GM06990 (cell line): ENCODE data around the gene KCNJ6.

ENCODE experiments used
- DNase-seq: peaks from one replicate; pipeline ENCODE4 v3.0.0-alpha.2; 2011; ENCODE audit not compliant: insufficient read length; ENCODE audit errors: extremely low read depth
- H3K27me3 ChIP-seq: replicated peaks from 2 replicates; pipeline ENCODE4 v1.6.0; 2011; ENCODE audit warnings: low read length; ENCODE audit not compliant: control insufficient read depth, insufficient read depth
- H3K36me3 ChIP-seq: 2 replicates; pipeline ENCODE4 v1.5.1; 2011; ENCODE audit warnings: low read length; ENCODE audit not compliant: control insufficient read depth, insufficient read depth
- H3K4me3 ChIP-seq: replicated peaks from 2 replicates; pipeline ENCODE4 v1.5.1; 2011; ENCODE audit warnings: low read depth, mild to moderate bottlenecking, control low read depth, low read length
- CTCF ChIP-seq: IDR thresholded peaks from 2 replicates; pipeline ENCODE4 v1.5.1; 2011; ENCODE audit warnings: low read length, control low read depth, mild to moderate bottlenecking, inconsistent platforms; ENCODE audit not compliant: insufficient read depth, poor library complexity, severe bottlenecking

The KCNJ6 gene

GRCh38 chr21:37684115-37684493, 232.2 kb downstream of the KCNJ6 start:
- no peaks in the 10 kb centered on the region for H3K27me3 ChIP-seq

GRCh38 chr21:37683396-37684114, 232.7 kb downstream of the KCNJ6 start:
- no peaks in the 10 kb centered on the region for H3K36me3 ChIP-seq
- H3K27me3 ChIP-seq: no peaks in the 10 kb centered on the region
- TF ChIP-seq CTCF: no peak
- DNase-seq: no peak
- no peak overlapping the region for H3K4me3 ChIP-seq

More at GRCh38 chr21:37684115-37684493, 232.2 kb downstream of the KCNJ6 start:
- Histone ChIP-seq H3K4me3 (no peak overlapping the region), H3K36me3 (no peaks in the 10 kb centered on the region)
- DNase-seq: no peak
- no peak for TF ChIP-seq CTCF

GRCh38 chr21:37682966-37683365, 233.3 kb downstream of the KCNJ6 start:
- TF ChIP-seq CTCF: no peak
- Histone ChIP-seq H3K4me3 (no peak overlapping the region), H3K27me3 (no peaks in the 10 kb centered on the region), H3K36me3 (no peaks in the 10 kb centered on the region)
- no peak for DNase-seq

GRCh38 chr21:37677006-37677405, 239.3 kb downstream of the KCNJ6 start:
- no peak for TF ChIP-seq CTCF
- DNase-seq: no peak
- Histone ChIP-seq H3K27me3 (no peaks in the 10 kb centered on the region; the same call in 1 of the 2 replicates), H3K36me3 (no peaks in the 10 kb centered on the region), H3K4me3 (no peak overlapping the region)

- DNase-seq: peak; percentile 65
- no peak overlapping the region for H3K4me3 ChIP-seq
Measured at GRCh38 chr21:37675202-37675801, 241.0 kb downstream of the KCNJ6 start.

More at GRCh38 chr21:37675202-37675801, 241.0 kb downstream of the KCNJ6 start:
- H3K36me3 ChIP-seq: no peaks in the 10 kb centered on the region
- no peaks in the 10 kb centered on the region; the same call in 1 of the 2 replicates for H3K27me3 ChIP-seq
- peak; percentile 95 for TF ChIP-seq CTCF
